ENCODE data around the gene SLC2A8.

Gene SLC2A8

GRCh38 chr9:127450830-127451607, 54.0 kb downstream of the SLC2A8 start, which contains the start of the genes LRSAM1 and RPL12:
Gene LRSAM1 (plus strand): TSS chr9:127451510. CDS start chr9:127454528, 3,018 bp downstream.
Gene RPL12 (minus strand): TSS chr9:127451406. CDS start chr9:127451317, 89 bp downstream.
- H4K20me1 ChIP-seq = peaks cover 50% of the 10 kb centered on the region
- H3K27ac ChIP-seq = peak within 1 kb of the TSS; percentile 99
- no peaks in the 10 kb centered on the region for H3K27me3 ChIP-seq
- peaks cover 52% of the 10 kb centered on the region for H3K36me3 ChIP-seq
- H3K4me2 ChIP-seq = peak within 1 kb of the TSS; percentile 99
- H3K9me3 ChIP-seq = peaks cover 4% of the 10 kb centered on the region; the same call in 1 of the 2 replicates
- TF ChIP-seq Cebpa-rat (IDR thresholded peaks at IDR 0.05) = no peak
- peak within 1 kb of the TSS; percentile 98 for H3K4me3 ChIP-seq
- peak within 1 kb of the TSS; percentile 99 for H3K9ac ChIP-seq
- peaks cover 37% of the 10 kb centered on the region for H3K4me1 ChIP-seq

GRCh38 chr9:127451608-127451857, 54.6 kb downstream of the SLC2A8 start:
- Histone ChIP-seq H4K20me1 (peaks cover 45% of the 10 kb centered on the region), H3K36me3 (peaks cover 46% of the 10 kb centered on the region), H3K9me3 (no peaks in the 10 kb centered on the region), H3K27me3 (no peaks in the 10 kb centered on the region), H3K9ac (peak overlapping the region; percentile 99), H3K4me2 (peak overlapping the region; percentile 99), H3K27ac (peak overlapping the region; percentile 99), H3K4me3 (peak overlapping the region; percentile 98), H3K4me1 (peaks cover 37% of the 10 kb centered on the region)
- no peak for TF ChIP-seq Cebpa-rat (IDR thresholded peaks at IDR 0.05)

GRCh38 chr9:127451858-127452656, 55.1 kb downstream of the SLC2A8 start:
- peaks cover 45% of the 10 kb centered on the region for H3K36me3 ChIP-seq
- peak overlapping the region; percentile 99 for H3K9ac ChIP-seq
- no peak for TF ChIP-seq Cebpa-rat (IDR thresholded peaks at IDR 0.05)

GRCh38 chr9:127452691-127453090, 55.7 kb downstream of the SLC2A8 start:
- no peak for TF ChIP-seq Cebpa-rat (IDR thresholded peaks at IDR 0.05)
- peaks cover 45% of the 10 kb centered on the region for H3K36me3 ChIP-seq
- H3K9me3 ChIP-seq = no peaks in the 10 kb centered on the region
- H4K20me1 ChIP-seq = peaks cover 34% of the 10 kb centered on the region
- H3K9ac ChIP-seq = no peak overlapping the region
- H3K4me2 ChIP-seq = peak overlapping the region; percentile 99
- H3K27ac ChIP-seq = no peak overlapping the region
- peaks cover 37% of the 10 kb centered on the region for H3K4me1 ChIP-seq
- H3K4me3 ChIP-seq = peak overlapping the region; percentile 98; the same call in 1 of the 2 replicates
- no peaks in the 10 kb centered on the region for H3K27me3 ChIP-seq

More at GRCh38 chr9:127451858-127452656, 55.1 kb downstream of the SLC2A8 start:
- no peaks in the 10 kb centered on the region for H3K27me3 ChIP-seq
- H3K4me2 ChIP-seq = peak overlapping the region; percentile 99
- H3K27ac ChIP-seq = peak overlapping the region; percentile 99
- peak overlapping the region; percentile 98 for H3K4me3 ChIP-seq
- H3K9me3 ChIP-seq = no peaks in the 10 kb centered on the region
- peaks cover 40% of the 10 kb centered on the region for H4K20me1 ChIP-seq
- peaks cover 37% of the 10 kb centered on the region for H3K4me1 ChIP-seq

- Histone ChIP-seq H3K27me3 (no peaks in the 10 kb centered on the region), H3K4me2 (no peak overlapping the region), H3K9me3 (no peaks in the 10 kb centered on the region), H3K4me1 (peaks cover 15% of the 10 kb centered on the region), H3K27ac (no peak overlapping the region), H3K9ac (no peak overlapping the region), H3K36me3 (peaks cover 40% of the 10 kb centered on the region), H3K4me3 (no peak overlapping the region), H4K20me1 (peaks cover 6% of the 10 kb centered on the region)
- no peak for TF ChIP-seq Cebpa-rat (IDR thresholded peaks at IDR 0.05)
Measured at GRCh38 chr9:127455324-127455992, 58.5 kb downstream of the SLC2A8 start.

- TF ChIP-seq Cebpa-rat (IDR thresholded peaks at IDR 0.05) = no peak
- no peak overlapping the region for H3K4me3 ChIP-seq
- no peak overlapping the region for H3K4me2 ChIP-seq
- H3K4me1 ChIP-seq = peaks cover 11% of the 10 kb centered on the region
- H3K9ac ChIP-seq = no peak overlapping the region; the same call in 1 of the 2 replicates
- peaks cover 56% of the 10 kb centered on the region for H3K36me3 ChIP-seq
- H3K9me3 ChIP-seq = no peaks in the 10 kb centered on the region
- no peaks in the 10 kb centered on the region for H3K27me3 ChIP-seq
- H3K27ac ChIP-seq = no peak overlapping the region
- no peaks in the 10 kb centered on the region for H4K20me1 ChIP-seq
Measured at GRCh38 chr9:127457191-127457878, 60.4 kb downstream of the SLC2A8 start.

All from BLaER1 (cell line).